Endothelial cell of hepatic sinusoid (primary cell): ENCODE measurements around the gene ALOX15B.

Source experiments
- in situ Hi-C: cut with HindIII; loops from 2 replicates; pipeline ENCODE4 v1.10.0; 2017; ENCODE audit warnings: low sequenced_read_pairs

Gene ALOX15B

GRCh38 chr17:8039611-8040168 lies 831 bp downstream of the ALOX15B start:
- in situ Hi-C loops, result no loop called here

- in situ Hi-C loops, result no loop called here
Observed at GRCh38 chr17:8041249-8041928, 2.5 kb downstream of the ALOX15B start.

GRCh38 chr17:8041979-8042378 lies 3.1 kb downstream of the ALOX15B start:
- in situ Hi-C loops, result no loop called here

- in situ Hi-C loops, result loop anchor here (5.0 kb wide), 2 partner anchors 38 to 103 kb away; no protein-coding TSS in a partner anchor
Observed at GRCh38 chr17:8044819-8045810, 6.3 kb downstream of the ALOX15B start.

GRCh38 chr17:8046306-8046928 lies 7.6 kb downstream of the ALOX15B start:
- in situ Hi-C loops, result loop anchor here (5.0 kb wide), 2 partner anchors 39 to 104 kb away; no protein-coding TSS in a partner anchor

- in situ Hi-C loops, result loop anchor here (5.0 kb wide), 2 partner anchors 40 to 105 kb away; no protein-coding TSS in a partner anchor
Observed at GRCh38 chr17:8046929-8047768, 8.3 kb downstream of the ALOX15B start.

- in situ Hi-C loops, result loop anchor here (5.0 kb wide), 2 partner anchors 40 to 105 kb away; no protein-coding TSS in a partner anchor
Observed at GRCh38 chr17:8047769-8048110, 8.9 kb downstream of the ALOX15B start.

GRCh38 chr17:8048236-8048635 lies 9.4 kb downstream of the ALOX15B start:
- in situ Hi-C loops, result loop anchor here (5.0 kb wide), 2 partner anchors 41 to 106 kb away; no protein-coding TSS in a partner anchor

GRCh38 chr17:8048736-8049135 lies 9.9 kb downstream of the ALOX15B start:
- in situ Hi-C loops, result loop anchor here (5.0 kb wide), 2 partner anchors 41 to 106 kb away; no protein-coding TSS in a partner anchor

- in situ Hi-C loops, result no loop called here
Observed at GRCh38 chr17:8051831-8052230, 13.0 kb downstream of the ALOX15B start.

- in situ Hi-C loops, result no loop called here
Observed at GRCh38 chr17:8052256-8053252, 13.7 kb downstream of the ALOX15B start.

GRCh38 chr17:8053600-8053999 lies 14.7 kb downstream of the ALOX15B start:
- in situ Hi-C loops, result no loop called here

GRCh38 chr17:8055851-8056231 lies 17.0 kb downstream of the ALOX15B start:
- in situ Hi-C loops, result loop anchor here (5.0 kb wide), 1 partner anchor 56 kb away; no protein-coding TSS in a partner anchor

GRCh38 chr17:8056232-8056975 lies 17.5 kb downstream of the ALOX15B start:
- in situ Hi-C loops, result loop anchor here (5.0 kb wide), 1 partner anchor 56 kb away; no protein-coding TSS in a partner anchor

GRCh38 chr17:8056976-8057625 lies 18.2 kb downstream of the ALOX15B start:
- in situ Hi-C loops, result loop anchor here (5.0 kb wide), 1 partner anchor 55 kb away; no protein-coding TSS in a partner anchor

GRCh38 chr17:8057691-8058114 lies 18.8 kb downstream of the ALOX15B start:
- in situ Hi-C loops, result loop anchor here (5.0 kb wide), 1 partner anchor 55 kb away; no protein-coding TSS in a partner anchor

- in situ Hi-C loops, result loop anchor here (5.0 kb wide), 1 partner anchor 53 kb away; no protein-coding TSS in a partner anchor
Observed at GRCh38 chr17:8059131-8059530, 20.3 kb downstream of the ALOX15B start.
